ENCODE results near the gene OPCML.

Gene OPCML

GRCh38 chr11:133541021-133541719, 8.9 kb upstream of the OPCML start:
- no peak for DNase-seq

- DNase-seq: no peak
Observed at GRCh38 chr11:133536198-133536597, 3.9 kb upstream of the OPCML start.

- DNase-seq: no peak
Observed at GRCh38 chr11:133533205-133533604, 904 bp upstream of the OPCML start.

- no peak for DNase-seq
Observed at GRCh38 chr11:133531458-133531857, 843 bp downstream of the OPCML start.

GRCh38 chr11:133530501-133530835, 1.8 kb downstream of the OPCML start:
- no peak for DNase-seq

- DNase-seq: no peak
Observed at GRCh38 chr11:133529807-133530500, 2.3 kb downstream of the OPCML start.

- DNase-seq: no peak
Observed at GRCh38 chr11:133526790-133527189, 5.5 kb downstream of the OPCML start.

- peak in 2 of 56 donors; percentile 6 to 11 for DNase-seq
Observed at GRCh38 chr11:133525976-133526375, 6.3 kb downstream of the OPCML start.

- DNase-seq: no peak
Observed at GRCh38 chr11:133524488-133524887, 7.8 kb downstream of the OPCML start.

- no peak for DNase-seq
Observed at GRCh38 chr11:133522344-133522743, 10.0 kb downstream of the OPCML start.

- DNase-seq: no peak
Observed at GRCh38 chr11:133521502-133521901, 10.8 kb downstream of the OPCML start.

- no peak for DNase-seq
Observed at GRCh38 chr11:133520707-133521106, 11.6 kb downstream of the OPCML start.

GRCh38 chr11:133519560-133519959, 12.7 kb downstream of the OPCML start:
- DNase-seq: no peak

- no peak for DNase-seq
Observed at GRCh38 chr11:133518702-133519264, 13.5 kb downstream of the OPCML start.

- DNase-seq: no peak
Observed at GRCh38 chr11:133516845-133517244, 15.5 kb downstream of the OPCML start.

- DNase-seq: no peak
Observed at GRCh38 chr11:133515107-133515506, 17.2 kb downstream of the OPCML start.

GRCh38 chr11:133509924-133510697, 22.2 kb downstream of the OPCML start:
- no peak for DNase-seq

- no peak for DNase-seq
Observed at GRCh38 chr11:133508468-133508867, 23.8 kb downstream of the OPCML start.

- DNase-seq: no peak
Observed at GRCh38 chr11:133507185-133507584, 25.1 kb downstream of the OPCML start.

GRCh38 chr11:133506551-133507094, 25.7 kb downstream of the OPCML start:
- DNase-seq: no peak

- DNase-seq: no peak
Observed at GRCh38 chr11:133506023-133506422, 26.3 kb downstream of the OPCML start.

GRCh38 chr11:133504906-133505305, 27.4 kb downstream of the OPCML start:
- DNase-seq: no peak
